HG02610 (cell line): ENCODE data around the gene DLG2.

Experiments
- ATAC-seq: cut with Tn5 transposase; IDR thresholded peaks from one replicate; pipeline ENCODE4 v1.9.1; 2021; ENCODE audit warnings: mild to moderate bottlenecking, moderate library complexity; ENCODE audit not compliant: unreplicated experiment

DLG2 gene

GRCh38 chr11:84193706-84194105 is 1433.4 kb downstream of the DLG2 start:
- ATAC-seq = no peak

GRCh38 chr11:84188521-84188920 is 1438.6 kb downstream of the DLG2 start:
- no peak for ATAC-seq

- no peak for ATAC-seq
These were observed 1454.1 kb downstream of the DLG2 start for GRCh38 chr11:84173078-84173477.

GRCh38 chr11:84165139-84165538 is 1462.0 kb downstream of the DLG2 start:
- ATAC-seq = no peak

GRCh38 chr11:84164728-84165127 is 1462.4 kb downstream of the DLG2 start:
- no peak for ATAC-seq

GRCh38 chr11:84163116-84163515 is 1464.0 kb downstream of the DLG2 start:
- no peak for ATAC-seq

- ATAC-seq = no peak
These were observed 1469.5 kb downstream of the DLG2 start for GRCh38 chr11:84157639-84158038.

GRCh38 chr11:84146826-84147225 is 1480.3 kb downstream of the DLG2 start:
- no peak for ATAC-seq

- ATAC-seq = no peak
These were observed 1481.4 kb downstream of the DLG2 start for GRCh38 chr11:84145616-84146185.

GRCh38 chr11:84144531-84144930 is 1482.6 kb downstream of the DLG2 start:
- no peak for ATAC-seq

- ATAC-seq = no peak
These were observed 1484.7 kb downstream of the DLG2 start for GRCh38 chr11:84142411-84142810.

GRCh38 chr11:84140386-84141169 is 1486.6 kb downstream of the DLG2 start:
- no peak for ATAC-seq

- no peak for ATAC-seq
These were observed 1489.2 kb downstream of the DLG2 start for GRCh38 chr11:84137960-84138359.

GRCh38 chr11:84137505-84137904 is 1489.6 kb downstream of the DLG2 start:
- ATAC-seq = no peak

- ATAC-seq = no peak
These were observed 1490.2 kb downstream of the DLG2 start for GRCh38 chr11:84136926-84137325.

- no peak for ATAC-seq
These were observed 1496.3 kb downstream of the DLG2 start for GRCh38 chr11:84130646-84131427.

GRCh38 chr11:84129961-84130576 is 1497.1 kb downstream of the DLG2 start:
- no peak for ATAC-seq

GRCh38 chr11:84128840-84129239 is 1498.3 kb downstream of the DLG2 start:
- ATAC-seq = no peak

- no peak for ATAC-seq
These were observed 1509.8 kb downstream of the DLG2 start for GRCh38 chr11:84117394-84117793.

GRCh38 chr11:84106541-84106940 is 1520.6 kb downstream of the DLG2 start:
- ATAC-seq = no peak

- ATAC-seq = no peak
These were observed 1522.0 kb downstream of the DLG2 start for GRCh38 chr11:84105148-84105547.
